GM19467 (cell line): ENCODE data around the gene POLQ.
A peak's percentile ranks its signal among the peaks of the same experiment; 100 is the strongest.
"Not testable (repeated sequence)": the region's sequence is repeated elsewhere in the genome, so short reads cannot be mapped to it uniquely, and the experiment has no call there.

Experiments used
- ATAC-seq: cut with Tn5 transposase; IDR thresholded peaks from one replicate; pipeline ENCODE4 v1.9.1; 2021; ENCODE audit warnings: mild to moderate bottlenecking, moderate library complexity; ENCODE audit not compliant: unreplicated experiment

Gene POLQ

DNA sequence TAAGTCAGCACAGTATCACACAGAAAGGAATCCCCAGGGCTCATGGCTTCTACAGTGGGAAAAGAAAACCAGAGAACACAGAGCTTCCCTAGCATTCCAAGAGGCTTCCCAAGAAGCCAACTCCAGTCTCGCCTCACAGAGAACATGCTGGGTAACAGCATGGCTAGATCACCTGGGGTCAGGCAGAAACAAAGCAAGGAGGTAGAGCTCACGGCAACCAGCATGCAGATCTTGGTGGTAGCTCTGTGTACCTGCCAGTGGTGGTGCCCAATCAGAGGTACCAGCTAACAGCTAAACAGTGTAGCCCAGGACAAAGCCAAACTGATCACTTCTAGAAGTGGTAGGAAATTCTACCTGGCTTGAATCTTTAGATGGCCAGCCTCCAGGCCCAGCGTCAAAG is 31.3 kb downstream of the POLQ start:
- ATAC-seq, result no peak

DNA sequence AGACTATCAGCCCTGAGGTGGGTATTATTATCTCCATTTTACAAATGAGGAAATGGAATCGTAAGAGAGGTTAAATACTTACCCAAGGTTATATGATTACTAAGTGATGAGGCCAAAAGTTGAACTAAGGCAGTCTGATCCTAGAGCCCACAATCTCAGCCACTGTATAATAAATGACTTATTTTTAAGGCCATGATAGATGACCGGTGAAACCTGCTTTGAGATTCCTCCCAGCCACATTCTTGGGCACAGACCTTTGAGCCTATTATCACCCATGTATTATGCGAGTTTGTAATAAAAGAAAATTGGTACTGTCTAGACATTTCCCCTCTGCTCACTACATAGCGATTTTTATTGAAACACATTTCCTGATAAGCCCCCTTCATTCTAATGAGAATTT is 37.4 kb downstream of the POLQ start:
- ATAC-seq, result no peak

DNA sequence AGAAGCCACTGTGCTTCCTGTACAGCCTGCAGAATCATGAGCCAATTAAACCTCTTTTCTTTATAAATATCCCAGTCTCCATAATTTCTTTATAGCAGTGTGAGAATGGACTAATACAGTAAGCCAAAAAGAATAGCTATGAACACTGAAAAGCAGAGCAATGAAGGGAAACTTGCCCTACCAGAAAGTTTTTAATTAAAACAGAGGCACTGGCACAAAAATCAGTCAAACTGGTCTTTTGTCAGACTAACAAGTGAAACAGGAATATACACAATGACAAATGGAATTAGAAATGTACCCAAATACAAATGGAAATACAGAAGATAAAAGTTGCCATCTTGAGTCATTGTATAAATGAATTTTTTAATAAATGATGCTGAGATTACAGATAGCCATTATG is 40.5 kb downstream of the POLQ start:
- no peak for ATAC-seq

DNA sequence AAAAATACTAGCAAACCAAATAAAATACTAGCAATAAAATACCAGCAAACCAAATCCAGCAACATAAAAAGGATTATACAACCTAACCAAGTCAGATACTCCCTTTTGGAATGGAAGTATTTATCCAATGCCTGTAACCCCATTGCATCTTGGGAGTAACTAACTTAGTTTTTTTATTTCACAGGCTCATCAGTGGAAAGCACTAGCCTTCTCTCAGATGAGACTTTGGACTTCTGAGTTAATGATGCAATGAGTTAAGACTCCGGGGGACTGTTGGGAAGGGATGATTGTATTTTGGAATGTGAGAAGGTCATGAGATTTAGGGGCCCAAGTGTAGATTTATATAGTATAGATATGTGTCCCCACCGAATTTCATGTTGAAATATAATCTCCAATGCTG is 41.2 kb downstream of the POLQ start:
- ATAC-seq, result no peak

DNA sequence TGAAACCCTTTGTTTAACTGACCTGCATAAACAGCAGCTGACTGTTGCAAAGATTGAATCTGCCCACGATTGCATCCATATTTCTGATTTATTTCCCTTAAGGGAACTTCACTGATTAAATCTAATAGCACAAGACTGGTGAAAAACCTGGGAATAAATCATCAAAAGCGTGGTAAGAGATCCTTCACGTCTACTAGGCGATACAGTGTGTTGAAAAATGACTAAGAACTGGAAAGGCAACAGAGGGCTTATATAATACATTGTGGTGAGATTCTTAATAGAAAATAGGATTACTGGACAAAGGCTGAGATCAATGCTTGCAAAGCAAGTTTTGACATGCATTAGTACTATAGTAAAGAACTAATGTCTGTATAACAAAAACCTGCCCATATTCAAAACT is 49.0 kb downstream of the POLQ start:
- no peak for ATAC-seq

DNA sequence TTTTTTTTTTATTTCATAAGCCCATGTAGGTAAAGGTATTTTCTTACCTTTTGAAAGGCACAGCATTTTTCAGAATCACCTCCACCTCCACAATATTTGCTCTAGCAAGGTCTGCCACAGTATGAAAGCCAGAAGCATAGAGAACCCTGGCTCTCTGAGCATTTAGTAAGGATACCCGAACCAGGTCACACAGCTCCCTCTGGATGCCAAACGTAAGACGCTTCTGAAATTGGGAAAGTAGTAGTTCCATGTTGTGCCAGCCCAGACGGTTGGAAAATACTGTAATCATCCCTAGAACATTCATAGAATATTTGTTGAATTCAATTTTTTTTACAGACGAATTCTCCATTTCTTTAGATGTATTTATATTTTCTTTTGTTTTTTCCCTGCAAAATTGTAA is 52.4 kb downstream of the POLQ start:
- ATAC-seq, result no peak

DNA sequence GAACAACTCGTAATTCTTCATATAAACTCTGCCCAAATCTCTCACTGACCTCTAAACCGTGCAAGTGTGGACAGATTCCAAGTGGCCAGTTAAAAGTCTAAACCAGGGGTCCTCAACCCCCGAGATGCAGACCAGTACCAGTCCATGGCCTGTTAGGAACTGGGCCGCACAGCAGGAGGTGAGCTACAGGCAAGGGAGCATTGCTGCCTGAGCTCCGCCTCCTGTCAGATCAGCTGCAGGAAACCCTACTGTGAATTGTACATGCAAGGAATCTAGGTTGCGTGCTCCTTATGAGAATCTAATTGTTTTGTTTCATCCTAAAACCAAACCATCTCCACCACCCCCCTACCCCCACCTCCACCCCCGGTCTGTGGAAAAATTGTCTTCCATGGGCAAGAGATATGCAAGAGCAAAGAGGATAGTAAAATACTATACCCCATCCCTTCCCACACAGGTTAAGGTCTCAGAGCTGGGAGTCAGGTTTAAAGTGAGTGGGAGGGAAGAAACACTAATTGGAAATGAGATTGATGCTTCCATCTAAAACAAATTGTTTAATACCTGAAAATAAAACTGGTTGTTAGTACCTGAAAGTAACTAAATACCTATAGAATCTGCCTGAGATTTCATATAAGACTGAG is 54.0 kb downstream of the POLQ start:
- no peak for ATAC-seq

DNA sequence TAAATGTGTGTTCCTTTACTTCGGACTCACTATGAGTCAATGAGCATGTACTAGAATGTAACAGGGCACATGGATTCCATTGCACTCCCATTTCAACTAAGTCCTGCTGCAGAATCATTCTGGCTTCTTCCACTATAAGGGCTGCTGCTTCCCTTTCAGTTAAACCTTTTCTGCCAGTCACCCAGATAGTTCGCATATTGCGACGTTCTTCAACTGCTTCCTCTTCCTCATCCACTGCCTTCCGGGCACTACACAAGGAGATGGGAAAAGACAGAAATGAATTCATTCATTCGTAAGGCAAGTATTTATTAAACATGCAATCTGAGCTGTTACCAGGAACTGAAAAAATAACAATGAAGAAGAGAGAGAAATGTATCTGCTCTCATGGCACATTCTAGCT is 55.6 kb downstream of the POLQ start:
- ATAC-seq, result no peak

DNA sequence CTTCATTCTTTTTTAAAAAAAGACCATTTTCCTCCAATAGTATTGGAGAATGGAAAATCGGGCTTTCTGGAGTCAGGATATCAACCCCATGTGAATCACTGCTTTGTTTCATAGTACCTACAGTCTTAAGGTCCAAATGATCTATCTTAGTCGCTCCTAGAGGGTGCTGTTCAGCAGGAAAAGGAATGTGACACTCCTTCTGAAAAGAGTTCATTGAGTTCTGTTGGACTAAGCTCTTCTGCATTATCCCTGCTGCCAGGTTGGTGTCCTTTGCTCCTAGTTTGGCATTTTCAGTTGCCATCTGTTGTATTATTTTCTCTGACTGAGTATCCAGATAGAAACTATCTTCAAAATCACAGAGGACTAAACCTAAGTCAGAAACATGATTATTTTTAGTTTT is 57.2 kb downstream of the POLQ start:
- ATAC-seq, result no peak

DNA sequence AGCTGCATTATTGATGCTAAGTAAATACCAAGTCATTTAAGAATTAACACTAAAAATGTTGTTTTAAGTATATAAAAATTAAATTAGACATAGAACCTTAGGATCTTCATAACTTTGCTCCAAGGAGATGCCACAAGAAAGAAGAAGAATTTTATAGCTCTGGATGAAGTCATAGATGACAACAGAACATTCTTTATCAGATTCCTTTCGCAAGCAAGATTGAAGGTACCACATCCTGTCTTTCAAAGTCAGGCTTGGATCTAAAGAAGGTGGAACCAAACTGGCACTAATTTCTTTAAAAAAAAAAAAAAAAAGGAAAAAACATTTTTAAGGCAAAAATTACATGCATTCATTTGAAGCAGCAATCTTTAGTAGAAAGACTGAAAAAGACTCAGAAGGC is 62.5 kb downstream of the POLQ start:
- ATAC-seq, result no peak

DNA sequence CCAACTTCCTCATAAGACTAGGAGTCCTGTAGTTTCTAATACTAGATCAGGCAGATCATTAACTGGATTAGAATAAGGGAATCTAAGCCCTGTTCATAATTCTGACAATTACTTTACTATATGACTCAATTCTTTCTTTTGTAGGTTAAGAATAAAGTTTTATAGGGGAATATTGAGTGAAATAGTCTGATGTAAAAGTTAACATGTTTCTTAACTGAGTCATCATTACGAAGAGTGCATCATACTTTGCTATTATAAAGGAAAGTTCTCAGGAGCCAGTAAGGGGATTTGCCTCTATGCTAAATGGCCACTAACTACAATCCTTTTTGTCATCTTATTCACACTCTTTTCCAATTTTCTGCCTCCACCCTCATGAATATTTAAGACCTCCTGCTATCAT is 63.1 kb downstream of the POLQ start:
- ATAC-seq, result no peak

DNA sequence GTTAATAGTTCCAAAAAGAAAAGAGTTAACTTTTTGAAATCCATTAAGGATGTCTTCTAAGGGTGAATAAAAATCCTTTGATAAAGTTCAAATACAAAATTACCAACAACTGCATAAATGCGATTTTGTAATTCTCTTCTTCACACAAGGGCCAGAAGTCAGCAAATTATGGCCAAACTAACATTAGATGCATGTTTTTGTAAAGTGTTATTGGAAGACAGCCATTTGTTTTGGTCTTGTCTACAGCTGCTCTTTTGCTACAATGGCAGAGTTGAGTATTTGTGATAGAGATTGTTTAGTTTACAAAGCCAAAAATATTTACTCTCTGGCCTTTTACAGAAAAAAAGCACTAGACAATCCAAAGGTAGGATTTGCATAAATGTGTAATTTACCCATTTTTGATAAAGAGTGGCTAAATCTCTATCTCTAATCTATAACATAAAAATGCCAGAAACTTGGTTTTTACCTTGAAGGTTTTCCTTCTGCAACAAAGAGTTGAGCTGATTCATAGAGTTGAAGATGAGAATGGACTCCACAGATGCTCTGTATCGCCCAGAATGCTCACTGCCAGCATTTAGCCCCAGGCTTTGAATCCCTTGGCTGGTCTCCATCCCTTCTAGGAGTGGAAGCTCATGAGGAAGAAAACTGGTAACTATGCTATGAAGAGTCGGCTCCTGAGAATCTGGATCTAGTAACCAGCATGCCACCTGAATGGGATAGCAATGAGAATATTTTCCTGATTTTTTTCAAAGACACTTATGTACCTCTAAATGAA is 64.5 kb downstream of the POLQ start:
- no peak for ATAC-seq

DNA sequence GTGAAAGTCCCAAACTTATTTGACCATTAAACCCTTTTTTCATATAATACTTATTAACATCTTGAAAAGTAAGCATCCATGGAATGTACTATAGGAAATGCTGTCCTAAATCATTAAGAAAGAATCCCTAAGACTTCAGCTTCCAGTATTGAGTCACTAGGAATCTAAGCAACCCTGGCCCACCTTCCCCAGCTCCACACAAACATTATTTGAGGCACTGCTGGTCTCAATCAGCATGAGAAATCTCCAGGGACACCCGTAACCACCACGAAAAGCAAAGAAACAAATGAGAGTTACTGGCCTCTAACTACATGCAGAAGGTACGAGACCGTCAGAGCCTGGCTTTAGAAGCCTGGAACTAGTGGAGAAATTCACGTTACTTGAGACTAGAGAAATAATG is 68.2 kb downstream of the POLQ start:
- ATAC-seq, result no peak

DNA sequence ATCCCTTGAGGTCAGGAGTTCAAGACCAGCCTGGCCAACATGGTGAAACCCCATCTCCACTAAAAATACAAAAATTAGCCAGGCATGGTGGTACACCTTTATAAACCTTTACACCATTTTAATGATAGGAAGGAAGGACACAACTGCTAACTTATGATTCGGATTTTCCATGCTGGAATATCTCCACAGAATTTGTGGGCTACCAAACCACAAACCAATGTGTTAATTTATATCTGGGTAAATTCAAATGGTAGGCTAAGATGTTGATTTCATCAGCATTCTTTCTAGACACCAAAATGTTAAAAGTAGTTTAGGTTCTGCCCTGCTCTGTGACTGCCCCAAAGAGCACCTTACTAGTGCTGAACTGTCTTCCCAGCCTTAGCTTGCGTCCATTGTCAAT is 72.8 kb downstream of the POLQ start:
- ATAC-seq, result no peak

DNA sequence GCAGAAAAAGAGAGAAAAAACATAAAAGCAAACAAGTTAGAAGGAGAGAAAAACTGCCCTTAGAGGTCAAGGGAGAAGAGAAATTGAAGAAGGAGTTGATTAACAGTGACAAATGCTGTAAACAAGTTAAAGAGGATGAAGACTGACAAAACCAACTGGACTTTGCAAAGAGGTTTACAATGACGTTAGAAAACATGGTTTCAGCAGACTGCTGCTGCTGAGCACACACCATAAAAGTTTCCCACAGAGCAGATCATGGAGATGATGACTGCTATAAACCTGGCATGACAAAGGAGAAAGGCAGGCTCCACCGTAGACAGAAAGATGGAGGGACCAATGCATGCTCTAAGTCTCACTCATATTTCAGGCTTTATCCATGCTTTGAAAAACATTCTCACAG is 78.7 kb downstream of the POLQ start:
- ATAC-seq, result no peak

DNA sequence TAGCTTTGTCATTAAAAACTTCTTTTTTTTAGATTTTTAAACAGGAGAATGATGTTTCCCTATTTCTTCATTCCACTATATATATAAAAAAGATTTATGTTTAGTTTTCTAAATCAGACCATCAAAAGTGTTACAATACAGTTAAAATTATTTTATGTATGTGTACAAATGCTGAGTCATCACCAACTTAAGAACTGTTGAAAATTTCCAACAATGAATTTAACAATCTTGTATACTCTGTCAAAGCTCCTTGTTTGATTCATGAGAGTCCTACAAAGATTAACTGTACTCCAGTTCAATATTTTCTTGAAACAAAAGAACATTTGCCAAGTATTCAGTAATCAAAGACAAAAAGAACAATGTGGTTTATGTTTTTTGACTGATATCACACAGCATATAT is 82.0 kb downstream of the POLQ start:
- ATAC-seq, result no peak

DNA sequence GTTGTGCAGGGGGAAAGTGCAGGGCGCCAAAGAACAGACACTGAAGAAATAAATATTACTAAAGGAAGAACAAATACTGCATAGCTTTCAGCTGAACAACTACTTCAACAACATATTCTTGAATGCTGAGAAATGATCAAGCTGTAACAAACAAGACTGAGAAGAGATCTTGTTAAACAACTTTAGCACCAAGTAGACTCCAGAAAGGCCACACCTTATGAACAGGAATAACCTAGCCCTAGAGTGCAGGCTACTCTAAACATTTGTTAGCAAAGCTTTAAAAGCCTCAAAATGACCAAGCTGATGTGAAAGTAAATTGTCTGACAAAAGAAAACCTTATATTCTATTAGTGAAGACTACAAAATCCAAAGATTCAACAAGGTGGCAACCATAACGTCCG is 83.2 kb downstream of the POLQ start:
- ATAC-seq, result no peak

DNA sequence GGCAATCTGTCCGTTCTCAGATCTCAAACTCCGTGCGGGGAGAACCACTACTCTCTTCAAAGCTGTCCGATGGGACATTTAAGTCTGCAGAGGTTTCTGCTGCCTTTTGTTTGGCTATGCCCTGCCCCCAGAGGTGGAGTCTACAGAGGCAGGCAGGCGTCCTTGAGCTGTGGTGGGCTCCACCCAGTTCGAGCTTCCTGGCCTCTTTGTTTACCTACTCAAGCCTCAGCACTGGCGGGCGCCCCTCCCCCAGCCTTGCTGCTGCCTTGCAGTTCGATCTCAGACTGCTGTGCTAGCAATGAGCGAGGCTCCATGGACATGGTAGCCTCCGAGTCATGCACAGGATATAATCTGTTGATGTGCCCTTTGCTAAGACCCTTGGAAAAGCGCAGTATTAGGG is 94.0 kb downstream of the POLQ start:
- not testable (repeated sequence) for ATAC-seq

DNA sequence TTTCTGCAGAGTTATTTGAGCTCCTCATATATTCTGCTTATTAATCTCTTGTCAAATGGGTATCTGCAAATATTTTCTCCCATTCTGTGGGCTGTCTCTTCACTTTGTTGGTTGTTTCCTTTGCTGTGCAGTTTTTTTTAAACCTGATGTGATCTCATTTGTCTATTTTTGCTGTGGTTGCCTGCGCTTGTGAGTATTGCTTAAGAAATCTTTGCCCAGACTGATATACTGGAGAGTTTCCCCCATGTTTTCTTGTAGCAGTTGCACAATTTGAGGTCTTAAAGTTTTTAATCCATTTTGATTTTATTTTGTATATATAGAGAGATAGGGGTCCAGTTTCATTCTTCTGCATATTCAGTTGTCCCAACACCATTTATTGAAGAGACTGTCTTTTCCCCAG is 102.3 kb downstream of the POLQ start:
- ATAC-seq, result no peak

DNA sequence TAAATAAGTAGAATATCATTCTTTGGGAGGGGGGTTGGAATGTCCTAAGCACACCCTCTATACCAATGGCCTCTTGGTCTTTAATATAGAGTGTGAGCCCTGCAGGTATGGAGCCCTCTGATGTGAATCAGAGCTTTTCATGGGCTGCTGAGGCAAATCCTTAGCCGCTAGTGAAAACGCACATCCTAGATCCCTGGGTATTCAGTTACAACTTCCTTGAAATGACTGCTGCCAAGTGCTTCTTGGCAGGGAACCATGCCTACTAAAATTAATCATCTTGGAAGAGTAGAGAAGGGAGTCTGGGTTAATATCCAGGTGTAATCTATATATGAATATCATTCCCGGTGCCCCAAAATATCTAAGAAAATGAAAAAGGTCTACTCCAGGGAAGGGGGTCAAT is 109.1 kb downstream of the POLQ start:
- ATAC-seq, result no peak

DNA sequence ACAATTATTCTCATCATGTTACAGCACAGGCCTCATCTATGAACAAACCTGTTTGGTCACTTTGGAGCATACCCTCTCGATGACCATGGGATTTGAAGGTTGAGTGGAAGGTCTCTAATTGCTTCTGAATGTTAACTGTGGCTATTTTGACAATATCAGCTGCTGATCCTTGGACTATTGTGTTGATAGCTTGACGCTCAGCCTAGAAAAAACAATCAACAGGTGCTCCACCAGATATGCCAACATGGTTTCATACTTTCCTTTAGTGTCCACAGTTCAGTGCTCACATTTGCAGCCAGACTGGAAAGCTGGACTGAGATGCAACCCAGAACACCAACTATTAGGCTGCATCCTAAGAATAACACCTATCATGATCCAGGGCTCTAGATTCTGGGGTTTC is 109.7 kb downstream of the POLQ start:
- ATAC-seq, result no peak

DNA sequence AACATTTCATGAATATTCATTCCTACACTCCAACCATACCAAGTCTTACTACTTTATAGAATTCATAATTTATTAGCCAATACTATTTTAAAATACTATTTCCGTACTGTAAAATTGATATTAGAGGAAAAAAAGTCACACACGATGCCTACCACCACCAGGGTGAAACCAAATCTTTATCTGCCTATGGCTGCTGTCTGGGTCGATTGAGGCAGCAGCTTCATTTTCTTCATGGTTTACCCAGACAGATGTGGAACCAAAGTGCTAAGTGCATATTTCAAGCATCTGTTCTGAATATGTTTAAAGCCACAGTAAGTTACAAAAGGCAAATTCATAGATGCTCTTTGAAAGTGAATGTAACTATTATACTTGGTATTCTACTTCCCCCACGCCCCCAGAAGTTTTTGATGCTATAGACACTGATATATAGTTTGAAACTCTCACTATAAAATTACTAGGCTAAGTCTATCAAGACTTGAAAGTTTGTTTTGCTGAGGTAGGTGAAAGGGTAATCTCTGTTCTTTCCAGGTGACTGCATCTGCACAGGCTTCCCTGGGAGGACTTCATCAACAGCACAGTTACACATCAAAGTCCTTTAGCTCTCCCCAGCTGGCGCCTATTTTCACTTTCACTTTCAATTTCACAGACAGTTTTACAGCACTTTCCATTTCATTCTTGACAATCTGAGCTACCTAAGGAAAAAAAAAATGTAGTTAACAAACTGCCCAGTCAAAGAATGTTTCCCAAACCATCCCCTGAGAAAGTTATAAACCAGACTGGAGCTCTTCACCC is 113.9 kb downstream of the POLQ start:
- ATAC-seq, result peak; percentile 91
